Measurements from ENCODE around the gene OGT.
"Not testable (repeated sequence)": the region's sequence is repeated elsewhere in the genome, so short reads cannot be mapped to it uniquely, and the experiment has no call there.

Gene OGT

DNA sequence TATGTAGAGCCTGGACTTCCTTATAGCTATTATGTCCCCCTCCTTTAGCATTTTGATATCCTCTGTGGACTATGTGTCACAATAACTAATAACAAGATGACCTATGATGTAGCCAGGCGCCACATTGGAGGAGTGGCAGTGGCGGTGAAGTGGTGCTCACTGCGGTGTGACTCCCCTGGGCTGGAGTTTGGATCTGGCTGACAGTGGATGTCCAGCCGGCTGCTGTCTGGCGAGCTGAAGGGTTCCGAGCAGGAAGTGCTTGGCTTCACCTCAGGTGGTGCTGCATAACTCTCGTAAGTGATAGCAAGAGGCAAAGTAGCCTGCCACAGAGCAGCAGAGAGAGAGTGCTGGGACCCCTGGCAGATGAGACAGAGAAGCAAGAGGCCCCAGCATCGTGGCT lies 60.3 kb downstream of the OGT start:
- Mint-ChIP-seq H3K36me3 (ENCODE audit: low read depth) (peaks cover 17% of the 10 kb centered on the region), H3K4me1 (peaks cover 20% of the 10 kb centered on the region)
- H3K4me3 Mint-ChIP-seq, H3K9me3 Mint-ChIP-seq, H3K27ac Mint-ChIP-seq, ATAC-seq, DNase-seq, H3K27me3 Mint-ChIP-seq: not testable (repeated sequence)

DNA sequence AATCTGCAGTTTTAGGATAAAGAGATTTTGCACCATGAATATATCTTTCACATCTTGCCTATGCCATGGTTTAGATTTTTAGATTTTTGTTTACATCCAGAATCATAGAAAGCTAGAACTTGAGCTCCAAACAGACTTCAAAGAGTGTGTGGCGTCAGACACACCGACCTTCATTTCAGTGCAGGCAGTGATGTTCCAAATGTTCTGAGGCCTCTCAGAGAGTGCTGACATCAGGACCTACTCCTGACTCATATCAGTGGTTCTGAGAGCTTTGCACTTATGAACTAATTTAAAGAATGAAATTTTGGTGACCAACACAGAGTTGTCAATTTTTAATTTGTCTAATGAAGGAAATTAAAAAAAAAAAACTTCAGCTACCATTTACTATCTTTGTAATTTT lies 67.1 kb downstream of the OGT start:
- no peak overlapping the region for H3K4me3 Mint-ChIP-seq
- peaks cover 9% of the 10 kb centered on the region for H3K9me3 Mint-ChIP-seq
- H3K27me3 Mint-ChIP-seq = no peaks in the 10 kb centered on the region
- H3K4me1 Mint-ChIP-seq = peaks cover 46% of the 10 kb centered on the region
- H3K27ac Mint-ChIP-seq = peak overlapping the region; percentile 56
- ATAC-seq = no peak
- peaks cover 57% of the 10 kb centered on the region for H3K36me3 Mint-ChIP-seq (ENCODE audit: low read depth)
- no peak for DNase-seq

DNA sequence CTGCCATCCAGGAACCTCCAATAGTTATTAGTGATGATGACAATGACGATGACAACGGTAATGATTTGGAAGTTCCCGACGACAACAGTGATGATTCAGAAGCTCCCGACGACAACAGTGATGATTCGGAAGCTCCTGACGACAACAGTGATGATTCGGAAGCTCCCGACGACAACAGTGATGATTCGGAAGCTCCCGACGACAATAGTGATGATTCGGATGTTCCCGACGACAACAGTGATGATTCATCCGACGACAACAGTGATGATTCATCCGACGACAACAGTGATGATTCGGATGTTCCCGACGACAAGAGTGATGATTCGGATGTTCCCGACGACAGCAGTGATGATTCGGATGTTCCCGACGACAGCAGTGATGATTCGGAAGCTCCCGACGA lies 70.7 kb downstream of the OGT start:
- H3K9me3 Mint-ChIP-seq = peaks cover 9% of the 10 kb centered on the region
- DNase-seq = no peak
- H3K4me1 Mint-ChIP-seq = peaks cover 61% of the 10 kb centered on the region
- peaks cover 62% of the 10 kb centered on the region for H3K36me3 Mint-ChIP-seq (ENCODE audit: low read depth)
- no peak for ATAC-seq
- peak overlapping the region; percentile 93 for H3K27ac Mint-ChIP-seq
- H3K27me3 Mint-ChIP-seq = no peaks in the 10 kb centered on the region
- H3K4me3 Mint-ChIP-seq = peak overlapping the region; percentile 36

DNA sequence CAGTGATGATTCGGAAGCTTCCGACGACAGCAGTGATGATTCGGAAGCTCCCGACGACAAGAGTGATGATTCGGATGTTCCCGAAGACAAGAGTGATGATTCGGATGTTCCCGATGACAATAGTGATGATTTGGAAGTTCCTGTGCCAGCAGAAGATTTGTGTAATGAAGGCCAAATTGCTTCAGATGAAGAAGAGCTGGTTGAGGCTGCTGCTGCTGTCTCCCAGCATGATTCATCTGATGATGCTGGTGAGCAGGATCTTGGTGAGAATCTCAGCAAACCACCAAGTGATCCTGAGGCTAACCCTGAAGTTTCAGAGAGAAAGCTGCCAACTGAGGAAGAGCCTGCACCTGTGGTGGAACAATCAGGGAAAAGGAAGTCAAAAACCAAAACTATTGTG lies 71.2 kb downstream of the OGT start:
- Mint-ChIP-seq H3K27me3 (no peaks in the 10 kb centered on the region), H3K27ac (peak overlapping the region; percentile 93), H3K4me1 (peaks cover 66% of the 10 kb centered on the region), H3K9me3 (peaks cover 9% of the 10 kb centered on the region), H3K4me3 (no peak overlapping the region), H3K36me3 (ENCODE audit: low read depth) (peaks cover 68% of the 10 kb centered on the region)
- no peak for ATAC-seq
- no peak for DNase-seq

DNA sequence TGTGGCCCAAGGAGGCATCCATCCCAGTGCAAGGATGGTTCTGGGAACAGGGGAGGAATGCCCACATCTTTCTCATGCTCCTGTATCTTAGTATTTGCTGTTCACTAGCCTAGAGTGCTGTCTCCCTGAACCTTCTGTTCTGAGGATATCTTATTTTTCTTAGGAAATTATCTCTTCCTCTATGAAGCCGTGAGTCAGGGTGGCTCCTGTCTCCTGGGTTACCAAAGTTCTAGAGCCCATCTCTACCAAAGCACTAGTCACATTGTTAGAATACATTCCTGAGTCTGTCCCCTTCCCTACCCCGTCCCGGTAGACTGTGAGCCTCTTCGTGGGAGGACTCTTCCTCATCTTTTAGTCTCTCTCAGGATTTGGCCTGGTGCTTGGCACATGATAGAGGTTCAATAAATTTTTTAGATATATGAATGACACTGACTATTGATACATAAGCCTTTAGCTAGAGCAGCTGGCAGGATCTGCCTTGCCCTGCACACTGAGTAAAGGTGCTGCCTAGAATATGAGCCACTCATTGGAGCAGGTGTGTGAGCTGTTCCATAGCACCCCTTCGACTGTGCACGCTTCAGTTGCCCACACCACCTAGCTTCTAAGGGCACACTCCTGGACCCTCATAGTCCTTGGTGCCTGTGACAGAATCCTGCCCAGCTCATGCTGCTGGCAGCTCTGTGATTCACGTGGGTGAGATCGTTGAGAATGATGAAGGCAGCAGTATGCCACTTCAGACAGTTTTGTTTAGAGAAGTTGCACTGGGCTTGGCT lies 72.1 kb downstream of the OGT start:
- Mint-ChIP-seq H3K27ac (peak overlapping the region; percentile 93), H3K36me3 (ENCODE audit: low read depth) (peaks cover 72% of the 10 kb centered on the region), H3K4me3 (no peak overlapping the region), H3K9me3 (peaks cover 9% of the 10 kb centered on the region), H3K4me1 (peaks cover 65% of the 10 kb centered on the region), H3K27me3 (no peaks in the 10 kb centered on the region)
- no peak for DNase-seq
- ATAC-seq = no peak

DNA sequence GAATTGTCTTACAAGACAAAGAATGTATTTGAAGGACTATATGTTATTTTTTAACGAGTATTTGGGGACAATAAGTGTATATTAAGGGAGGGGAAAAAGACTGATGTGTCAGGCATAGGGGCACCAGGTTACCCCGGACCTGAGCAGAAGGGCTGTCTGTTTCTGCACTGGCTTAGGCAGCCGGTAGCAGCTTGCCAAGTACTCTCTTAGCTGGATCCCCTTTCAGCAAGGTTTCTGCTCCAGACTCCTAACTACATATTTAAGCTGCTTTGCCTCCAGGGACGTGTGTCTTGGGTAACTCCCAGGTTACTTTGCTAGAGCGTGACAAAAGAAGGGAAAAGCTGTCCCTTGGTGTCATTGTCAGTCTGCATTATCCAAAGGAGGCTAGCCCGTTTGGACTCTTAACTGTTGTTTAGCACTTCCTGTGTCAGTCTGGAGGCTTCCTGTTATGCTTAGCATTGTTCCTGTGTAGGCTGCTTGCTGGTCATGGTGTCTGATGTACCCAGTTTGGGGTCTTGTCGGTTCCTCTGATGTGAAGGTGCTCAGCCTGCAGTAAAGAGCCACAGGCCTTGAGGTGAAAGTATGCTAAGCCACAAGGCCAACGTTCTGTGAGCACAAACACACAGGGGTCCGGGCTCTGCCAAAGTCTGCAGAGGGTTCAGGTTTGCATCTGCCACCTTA lies 73.8 kb downstream of the OGT start:
- peak; percentile 52 for ATAC-seq
- Mint-ChIP-seq H3K36me3 (ENCODE audit: low read depth) (peaks cover 82% of the 10 kb centered on the region), H3K27me3 (no peaks in the 10 kb centered on the region), H3K4me3 (no peak overlapping the region), H3K9me3 (peaks cover 9% of the 10 kb centered on the region), H3K27ac (peak overlapping the region; percentile 73), H3K4me1 (peaks cover 61% of the 10 kb centered on the region)
- DNase-seq = no peak

DNA sequence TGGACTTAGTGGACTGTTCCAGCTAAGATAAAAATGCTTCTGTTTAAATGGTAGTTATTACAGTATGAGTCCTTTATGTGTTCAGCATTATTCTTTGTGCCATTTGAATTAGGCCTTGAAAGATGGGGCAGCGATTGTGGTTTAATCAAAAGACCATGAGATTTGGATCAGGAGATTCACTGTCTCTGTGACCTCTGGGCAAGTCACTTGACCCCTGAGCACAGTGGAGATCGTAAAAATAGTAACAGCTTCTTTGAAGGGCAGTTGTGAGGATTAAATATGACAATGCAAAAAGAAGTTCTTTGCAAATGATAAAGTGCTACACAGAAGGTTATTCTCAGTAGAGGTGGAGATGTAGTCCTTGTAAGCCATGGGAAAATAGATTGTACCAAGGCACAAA lies 74.6 kb downstream of the OGT start:
- no peaks in the 10 kb centered on the region for H3K27me3 Mint-ChIP-seq
- no peak for DNase-seq
- H3K4me1 Mint-ChIP-seq = peaks cover 61% of the 10 kb centered on the region
- H3K9me3 Mint-ChIP-seq = peaks cover 9% of the 10 kb centered on the region
- peaks cover 77% of the 10 kb centered on the region for H3K36me3 Mint-ChIP-seq (ENCODE audit: low read depth)
- H3K27ac Mint-ChIP-seq = peak overlapping the region; percentile 66
- H3K4me3 Mint-ChIP-seq = no peak overlapping the region
- no peak for ATAC-seq

DNA sequence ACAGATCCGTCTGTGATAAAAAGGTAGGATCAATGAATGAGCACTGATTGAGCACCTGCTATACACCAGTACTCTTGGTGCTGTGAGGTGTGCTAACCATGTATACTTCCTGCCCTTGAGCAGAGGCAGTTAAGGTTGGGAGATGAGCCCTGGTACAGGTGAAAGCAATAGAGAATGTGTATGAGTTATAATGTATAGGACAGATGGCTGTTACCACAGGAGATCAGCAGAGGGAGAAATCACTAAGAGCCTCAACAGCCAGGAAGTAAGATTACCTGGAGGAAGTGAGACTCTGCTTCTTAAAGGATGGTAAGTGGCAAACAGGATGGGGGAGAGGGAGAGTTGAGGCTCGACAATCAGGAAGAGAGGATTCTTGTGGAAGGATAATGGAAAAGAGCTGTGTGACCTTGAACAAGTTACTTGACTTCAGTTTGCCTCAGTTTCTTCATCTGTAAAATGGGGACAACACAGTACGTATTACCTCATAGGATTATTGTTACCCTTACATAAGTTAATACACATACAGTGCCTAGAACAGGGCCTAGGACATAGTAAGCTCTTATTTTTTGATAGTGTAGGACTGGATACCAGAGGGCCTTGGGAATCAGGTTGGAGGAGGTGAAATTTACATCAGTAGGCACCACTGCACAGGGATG lies 76.3 kb downstream of the OGT start:
- Mint-ChIP-seq H3K4me3 (no peak overlapping the region), H3K27me3 (no peaks in the 10 kb centered on the region), H3K4me1 (peaks cover 51% of the 10 kb centered on the region), H3K36me3 (ENCODE audit: low read depth) (peaks cover 71% of the 10 kb centered on the region), H3K9me3 (no peaks in the 10 kb centered on the region), H3K27ac (peak overlapping the region; percentile 47)
- ATAC-seq (no peak), DNase-seq (no peak)

DNA sequence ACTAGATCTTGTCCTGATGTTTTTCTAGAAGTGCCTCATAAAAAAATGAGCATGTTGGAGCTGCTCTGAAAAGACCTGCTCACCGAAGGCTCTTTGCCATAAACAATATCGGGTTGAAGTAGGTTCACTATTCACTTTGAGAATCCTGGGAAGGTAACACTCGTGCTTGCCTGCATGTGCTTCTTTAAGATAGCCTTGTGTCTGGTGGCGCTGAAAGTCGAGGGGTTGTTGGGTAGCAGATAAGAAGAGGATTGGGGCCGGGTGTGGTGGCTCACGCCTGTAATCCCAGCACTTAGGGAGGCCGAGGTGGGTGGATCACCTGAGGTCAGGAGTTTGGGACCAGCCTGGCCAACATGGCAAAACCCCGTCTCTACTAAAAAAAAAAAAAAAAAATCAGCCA lies 78.8 kb downstream of the OGT start:
- H3K4me1 Mint-ChIP-seq = peaks cover 49% of the 10 kb centered on the region
- not testable (repeated sequence) for H3K27ac Mint-ChIP-seq, H3K4me3 Mint-ChIP-seq, DNase-seq, ATAC-seq, H3K27me3 Mint-ChIP-seq, H3K9me3 Mint-ChIP-seq
- peaks cover 72% of the 10 kb centered on the region for H3K36me3 Mint-ChIP-seq (ENCODE audit: low read depth)

DNA sequence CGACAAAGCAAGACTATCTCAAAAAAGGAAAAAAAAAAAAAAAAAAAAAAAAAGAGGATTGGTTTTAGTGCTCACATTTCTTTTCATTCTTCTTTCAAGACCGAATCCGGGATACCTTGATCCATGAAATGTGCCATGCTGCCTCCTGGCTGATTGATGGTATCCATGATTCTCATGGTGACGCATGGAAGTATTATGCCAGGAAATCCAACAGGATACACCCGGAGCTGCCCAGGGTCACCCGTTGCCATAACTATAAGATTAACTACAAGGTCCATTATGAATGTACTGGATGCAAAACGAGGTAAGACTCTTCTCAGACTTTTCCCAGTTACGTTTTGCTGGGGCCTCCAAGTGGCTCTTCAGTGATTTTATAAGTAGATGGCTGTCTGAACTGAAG lies 79.4 kb downstream of the OGT start:
- H3K36me3 Mint-ChIP-seq (ENCODE audit: low read depth) = peaks cover 73% of the 10 kb centered on the region
- no peaks in the 10 kb centered on the region for H3K9me3 Mint-ChIP-seq
- no peak for ATAC-seq
- DNase-seq = no peak
- no peaks in the 10 kb centered on the region for H3K27me3 Mint-ChIP-seq
- peaks cover 50% of the 10 kb centered on the region for H3K4me1 Mint-ChIP-seq
- H3K27ac Mint-ChIP-seq = no peak overlapping the region
- H3K4me3 Mint-ChIP-seq = no peak overlapping the region

DNA sequence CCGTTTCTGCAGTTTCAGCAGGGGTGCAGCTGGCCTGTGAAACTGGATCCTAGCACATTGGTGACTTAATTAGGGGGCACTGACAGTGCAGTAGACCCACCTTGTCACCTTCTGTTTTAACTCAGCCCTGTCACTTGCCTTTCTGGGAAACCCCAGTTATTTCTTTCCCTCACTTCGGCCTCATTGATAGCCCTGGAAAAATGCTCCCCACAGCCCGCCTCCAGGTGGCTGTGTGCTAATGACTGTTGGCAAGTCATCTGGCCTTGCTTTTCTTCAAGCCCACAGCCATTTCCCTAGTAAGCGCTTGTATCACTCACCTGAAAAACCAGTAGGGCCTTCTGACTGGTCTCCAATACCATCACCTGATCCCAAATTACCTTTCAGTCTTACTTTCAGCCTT lies 82.2 kb downstream of the OGT start:
- peaks cover 51% of the 10 kb centered on the region for H3K4me1 Mint-ChIP-seq

DNA sequence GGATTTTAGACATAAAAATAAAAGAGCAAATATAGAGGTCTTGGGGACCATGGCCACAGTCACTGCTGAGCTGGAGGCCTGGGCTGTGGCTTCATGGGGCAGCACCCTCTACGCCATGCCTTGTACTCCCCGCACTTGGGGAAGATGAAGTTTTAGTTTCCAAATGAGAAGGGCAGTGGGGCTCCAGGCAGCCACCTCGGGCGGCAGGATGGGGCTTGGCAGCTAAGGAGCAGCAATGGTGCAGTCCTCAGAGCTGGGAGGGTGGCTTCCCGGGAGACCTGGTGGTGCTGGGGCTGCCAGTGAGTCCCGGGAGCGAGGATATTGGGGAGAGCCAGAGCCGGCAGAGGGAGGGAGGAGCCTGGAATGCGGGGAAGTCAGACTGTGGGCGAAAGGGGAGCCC lies 83.0 kb downstream of the OGT start:
- Mint-ChIP-seq H3K9me3 (no peaks in the 10 kb centered on the region), H3K27me3 (peaks cover 2% of the 10 kb centered on the region), H3K4me3 (peak overlapping the region; percentile 87), H3K27ac (peak overlapping the region; percentile 94), H3K36me3 (ENCODE audit: low read depth) (peaks cover 49% of the 10 kb centered on the region), H3K4me1 (peaks cover 60% of the 10 kb centered on the region)
- DNase-seq (peak; percentile 46), ATAC-seq (peak; percentile 17)

More for the DNA sequence above, 82.2 kb downstream of the OGT start:
- DNase-seq (no peak), ATAC-seq (no peak)
- peak overlapping the region; percentile 94 for H3K27ac Mint-ChIP-seq
- H3K36me3 Mint-ChIP-seq (ENCODE audit: low read depth) = peaks cover 53% of the 10 kb centered on the region
- H3K9me3 Mint-ChIP-seq = no peaks in the 10 kb centered on the region
- peaks cover 2% of the 10 kb centered on the region for H3K27me3 Mint-ChIP-seq
- peak overlapping the region; percentile 26 for H3K4me3 Mint-ChIP-seq

DNA sequence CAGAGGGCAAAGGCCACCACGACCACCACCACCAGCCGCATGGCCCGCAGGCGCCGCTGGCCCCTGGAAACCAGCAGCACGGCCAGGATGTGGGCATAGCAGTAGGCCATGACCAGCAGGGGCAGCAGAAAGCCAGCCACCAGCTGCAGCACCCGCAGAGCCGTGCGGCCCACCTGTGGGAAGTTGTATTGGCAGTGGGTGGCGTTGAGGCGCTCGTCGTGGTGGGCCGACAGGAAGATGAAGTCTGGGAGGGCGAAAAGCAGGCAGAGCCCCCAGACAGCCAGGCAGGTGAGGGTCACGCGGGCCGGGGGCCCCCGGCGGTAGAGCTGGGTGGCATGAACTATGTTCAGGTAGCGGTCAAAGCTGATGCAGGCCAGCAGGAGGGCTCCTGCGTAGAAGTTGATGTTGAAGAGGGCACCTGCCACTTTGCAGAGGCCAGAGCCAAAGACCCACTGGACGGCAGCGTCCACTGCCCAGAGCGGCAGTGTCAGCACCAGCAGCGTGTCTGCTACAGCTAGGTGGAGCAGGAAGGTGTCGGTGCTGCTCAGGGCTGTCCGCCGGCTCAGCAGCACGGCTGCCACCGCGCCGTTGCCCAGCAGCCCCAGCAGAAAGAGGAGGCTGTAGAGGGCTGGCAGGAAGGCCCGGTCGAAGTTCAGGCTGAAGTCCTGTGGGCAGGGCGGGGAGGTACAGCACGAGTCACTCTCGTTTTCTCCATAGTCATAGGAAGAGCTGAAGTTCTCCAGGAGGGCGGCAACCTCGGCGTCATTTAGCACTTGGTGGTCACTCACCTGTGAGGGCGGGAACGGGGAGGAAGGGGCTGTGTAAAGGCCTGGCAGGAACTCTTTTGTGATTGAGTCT lies 84.0 kb downstream of the OGT start:
- Mint-ChIP-seq H3K9me3 (no peaks in the 10 kb centered on the region), H3K36me3 (ENCODE audit: low read depth) (peaks cover 43% of the 10 kb centered on the region), H3K4me3 (peak overlapping the region; percentile 87), H3K27me3 (peaks cover 2% of the 10 kb centered on the region), H3K27ac (peak overlapping the region; percentile 94), H3K4me1 (peaks cover 70% of the 10 kb centered on the region)
- no peak for ATAC-seq
- peak; percentile 35 for DNase-seq

DNA sequence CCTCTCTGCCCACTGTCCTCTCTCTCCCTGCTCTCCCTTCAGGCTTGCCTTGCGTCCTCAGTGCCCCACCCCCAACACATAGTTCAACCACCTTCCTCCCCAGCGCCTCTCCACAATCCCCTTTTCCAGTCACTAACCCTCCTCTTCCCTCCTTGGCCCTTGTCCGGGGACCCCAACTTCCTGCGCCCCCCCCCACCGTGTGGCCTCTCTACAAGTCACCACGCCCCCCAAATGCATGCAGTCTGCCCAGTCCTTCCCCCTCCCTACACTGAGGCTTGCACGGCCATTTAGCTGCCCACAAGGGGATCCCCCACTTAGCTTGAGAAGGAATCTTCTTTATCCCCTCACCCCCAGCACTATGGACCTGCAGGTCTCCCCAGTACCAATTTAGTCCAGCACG lies 84.8 kb downstream of the OGT start:
- H3K4me1 Mint-ChIP-seq = peaks cover 78% of the 10 kb centered on the region
- ATAC-seq = no peak

More for the DNA sequence above, 84.8 kb downstream of the OGT start:
- DNase-seq = peak; percentile 30
- no peaks in the 10 kb centered on the region for H3K9me3 Mint-ChIP-seq
- H3K36me3 Mint-ChIP-seq (ENCODE audit: low read depth) = peaks cover 39% of the 10 kb centered on the region
- H3K4me3 Mint-ChIP-seq = peak overlapping the region; percentile 87
- H3K27ac Mint-ChIP-seq = peak overlapping the region; percentile 94
- peaks cover 2% of the 10 kb centered on the region for H3K27me3 Mint-ChIP-seq
